Measurements from ENCODE around the gene WDR62.
"Not testable (repeated sequence)": the region's sequence is repeated elsewhere in the genome, so short reads cannot be mapped to it uniquely, and the experiment has no call there.

WDR62 gene

GRCh38 chr19:36054119-36054732, 471 bp upstream of the WDR62 start, which contains the start of gene THAP8:
Gene THAP8 (minus strand): TSS chr19:36054285. CDS start chr19:36054217, 68 bp downstream.
- DNase-seq (ENCODE audit: low spot score), result peak; percentile 99
- TF ChIP-seq, protein P1, sequence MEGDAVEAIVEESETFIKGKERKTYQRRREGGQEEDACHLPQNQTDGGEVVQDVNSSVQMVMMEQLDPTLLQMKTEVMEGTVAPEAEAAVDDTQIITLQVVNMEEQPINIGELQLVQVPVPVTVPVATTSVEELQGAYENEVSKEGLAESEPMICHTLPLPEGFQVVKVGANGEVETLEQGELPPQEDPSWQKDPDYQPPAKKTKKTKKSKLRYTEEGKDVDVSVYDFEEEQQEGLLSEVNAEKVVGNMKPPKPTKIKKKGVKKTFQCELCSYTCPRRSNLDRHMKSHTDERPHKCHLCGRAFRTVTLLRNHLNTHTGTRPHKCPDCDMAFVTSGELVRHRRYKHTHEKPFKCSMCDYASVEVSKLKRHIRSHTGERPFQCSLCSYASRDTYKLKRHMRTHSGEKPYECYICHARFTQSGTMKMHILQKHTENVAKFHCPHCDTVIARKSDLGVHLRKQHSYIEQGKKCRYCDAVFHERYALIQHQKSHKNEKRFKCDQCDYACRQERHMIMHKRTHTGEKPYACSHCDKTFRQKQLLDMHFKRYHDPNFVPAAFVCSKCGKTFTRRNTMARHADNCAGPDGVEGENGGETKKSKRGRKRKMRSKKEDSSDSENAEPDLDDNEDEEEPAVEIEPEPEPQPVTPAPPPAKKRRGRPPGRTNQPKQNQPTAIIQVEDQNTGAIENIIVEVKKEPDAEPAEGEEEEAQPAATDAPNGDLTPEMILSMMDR (IDR thresholded peaks at IDR 0.05; ENCODE audit: extremely low read depth, missing control alignments), result peak; percentile 15

DNA sequence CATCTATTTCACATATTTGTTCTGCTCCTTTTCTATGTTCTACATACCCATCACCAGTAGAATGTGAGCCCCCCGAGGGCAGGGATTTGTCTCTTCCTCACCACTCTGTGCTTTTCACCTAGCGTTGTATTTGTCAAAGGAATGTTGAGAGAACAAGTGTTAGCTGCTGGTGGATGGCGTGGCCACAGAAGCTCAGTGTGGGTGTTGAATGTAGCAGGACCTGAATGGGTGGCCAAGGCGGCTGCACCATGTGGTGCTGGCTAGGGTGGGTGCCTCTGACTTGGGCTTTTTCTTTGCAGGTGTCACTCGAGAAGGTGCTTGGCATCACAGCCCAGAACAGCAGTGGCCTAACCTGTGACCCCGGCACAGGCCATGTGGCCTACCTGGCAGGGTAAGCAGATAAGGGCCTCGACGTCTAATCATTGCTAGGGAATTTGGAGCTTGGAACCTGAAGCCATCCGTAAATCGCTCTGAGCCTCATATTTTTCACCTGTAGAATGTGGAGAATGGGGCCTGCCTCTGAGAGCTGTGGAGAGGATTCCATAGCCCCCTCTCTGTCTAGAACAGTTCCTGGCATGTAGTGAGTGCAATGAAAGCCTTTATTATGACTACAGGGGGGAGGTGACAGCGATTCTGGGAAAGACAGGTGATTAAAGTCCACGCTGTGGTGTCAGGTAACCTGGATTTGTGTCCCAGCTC, 3.9 kb downstream of the WDR62 start:
- TF ChIP-seq, protein P1 (IDR thresholded peaks at IDR 0.05; ENCODE audit: extremely low read depth, missing control alignments), result no peak
- DNase-seq (ENCODE audit: low spot score), result no peak

DNA sequence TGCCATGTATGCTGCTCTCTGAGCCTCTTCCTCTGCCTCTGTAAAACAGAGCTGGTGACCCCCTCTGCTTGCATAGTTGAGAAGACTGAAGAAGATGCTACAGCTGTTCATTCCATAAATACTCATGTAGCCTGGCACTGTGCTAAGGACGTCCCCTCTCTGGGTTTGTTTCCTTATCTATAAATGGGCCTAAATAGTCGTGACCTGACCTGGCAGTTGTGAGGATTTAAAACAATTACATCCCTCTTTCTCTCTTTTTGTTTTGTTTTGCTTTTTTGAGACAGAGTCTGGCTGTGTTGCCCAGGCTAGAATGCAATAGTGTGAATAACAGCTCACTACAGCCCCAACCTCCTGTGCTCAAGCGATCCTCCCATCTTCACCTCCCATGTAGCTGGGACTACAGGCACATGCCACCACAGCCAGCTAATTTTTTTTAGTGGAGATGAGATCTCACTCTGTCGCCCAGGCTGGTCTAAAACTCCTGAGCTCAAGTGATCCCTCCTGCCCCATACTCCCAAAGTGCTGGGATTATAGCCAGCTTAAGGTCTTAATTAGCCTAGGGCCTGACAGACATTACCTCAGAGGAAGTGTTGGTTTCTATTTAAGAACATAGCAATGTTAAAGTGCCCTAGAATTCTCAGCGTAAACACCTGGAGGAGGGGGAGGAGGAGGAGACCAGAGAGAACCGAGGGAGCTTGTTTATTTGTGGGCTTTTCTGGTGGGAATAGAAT, 4.6 kb downstream of the WDR62 start:
- TF ChIP-seq, protein P1 (IDR thresholded peaks at IDR 0.05; ENCODE audit: extremely low read depth, missing control alignments), result no peak
- no peak for DNase-seq (ENCODE audit: low spot score)

GRCh38 chr19:36060430-36060829, 5.7 kb downstream of the WDR62 start:
- TF ChIP-seq, protein P1 (IDR thresholded peaks at IDR 0.05; ENCODE audit: extremely low read depth, missing control alignments), result peak; percentile 63
- peak; percentile 65 for DNase-seq (ENCODE audit: low spot score)

DNA sequence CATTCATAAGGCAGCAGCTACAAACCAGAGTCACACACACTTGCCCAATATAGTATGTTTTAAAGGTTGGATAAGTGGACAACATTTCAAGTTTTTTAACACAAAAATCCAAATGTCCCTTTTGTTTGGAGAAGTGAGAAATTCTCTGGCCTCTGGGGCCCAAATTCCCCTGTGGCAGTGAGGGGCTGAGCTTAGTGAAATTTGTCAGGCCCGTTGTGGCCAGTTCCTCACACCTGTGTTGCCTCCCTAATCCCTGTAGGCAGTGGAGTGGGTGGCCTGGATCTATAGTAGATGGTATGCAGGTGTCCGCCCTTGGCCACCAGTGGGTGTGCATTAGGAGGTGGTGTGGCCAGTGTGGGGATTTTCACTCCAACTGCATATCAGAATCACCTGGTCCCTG, 6.7 kb downstream of the WDR62 start:
- TF ChIP-seq, protein P1 (IDR thresholded peaks at IDR 0.05; ENCODE audit: extremely low read depth, missing control alignments), result no peak
- no peak for DNase-seq (ENCODE audit: low spot score)

DNA sequence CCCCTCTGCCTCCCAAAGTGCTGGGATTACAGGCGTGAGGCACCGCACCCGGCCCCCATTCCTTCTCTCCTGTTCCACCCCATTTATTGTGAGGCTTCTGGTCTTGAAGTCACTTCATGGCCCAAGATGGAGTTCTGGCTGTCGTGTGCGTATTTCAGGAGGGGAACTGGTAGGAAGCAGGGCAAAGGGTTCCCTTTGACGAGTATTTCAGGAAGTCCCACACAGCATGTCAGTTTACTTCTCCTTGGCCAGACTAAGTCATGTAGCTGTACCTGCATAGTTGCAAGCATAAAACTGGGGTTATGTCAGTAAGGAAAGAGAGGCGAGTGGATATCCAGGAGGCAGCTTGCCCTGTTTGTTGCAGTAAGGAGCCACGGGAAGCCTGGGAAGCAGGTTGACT, 10.1 kb downstream of the WDR62 start:
- TF ChIP-seq, protein P1 (IDR thresholded peaks at IDR 0.05; ENCODE audit: extremely low read depth, missing control alignments), result no peak
- DNase-seq (ENCODE audit: low spot score), result no peak

GRCh38 chr19:36067681-36068080, 13.0 kb downstream of the WDR62 start:
- no peak for DNase-seq (ENCODE audit: low spot score)
- TF ChIP-seq, protein P1 (IDR thresholded peaks at IDR 0.05; ENCODE audit: extremely low read depth, missing control alignments), result no peak

DNA sequence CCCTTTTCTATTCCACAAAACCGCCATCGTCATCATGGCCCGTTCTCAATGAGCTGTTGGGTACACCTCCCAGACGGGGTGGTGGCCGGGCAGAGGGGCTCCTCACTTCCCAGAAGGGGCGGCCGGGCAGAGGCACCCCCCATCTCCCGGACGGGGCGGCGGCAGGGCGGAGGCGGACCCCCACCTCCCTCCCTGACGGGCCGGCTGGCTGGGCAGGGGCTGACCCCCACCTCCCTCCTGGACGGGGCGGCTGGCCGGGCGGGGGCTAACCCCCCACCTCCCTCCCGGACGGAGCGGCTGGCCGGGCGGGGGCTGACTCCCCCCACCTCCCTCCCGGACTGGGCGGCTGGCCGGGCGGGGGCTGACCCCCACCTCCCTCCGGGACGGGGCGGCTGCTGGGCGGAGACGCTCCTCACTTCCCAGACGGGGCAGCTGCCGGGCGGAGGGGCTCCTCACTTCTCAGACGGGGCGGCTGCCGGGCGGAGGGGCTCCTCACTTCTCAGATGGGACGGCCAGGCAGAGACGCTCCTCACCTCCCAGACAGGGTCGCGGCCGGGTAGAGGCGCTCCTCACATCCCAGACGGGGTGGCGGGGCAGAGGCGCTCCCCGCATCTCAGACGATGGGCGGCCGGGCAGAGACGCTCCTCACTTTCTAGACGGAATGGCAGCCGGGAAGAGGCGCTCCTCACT, 14.3 kb downstream of the WDR62 start:
- not testable (repeated sequence) for DNase-seq (ENCODE audit: low spot score)

All from GM20000 (cell line).